AG09309 (cell line): Measurements from ENCODE around the gene REPS1.

Source experiments
- DNase-seq: peaks from one replicate; pipeline ENCODE4 v3.0.0-alpha.2; 2010; ENCODE audit warnings: low read depth
- H3K4me3 ChIP-seq: 2 replicates; pipeline ENCODE4 v1.5.1; 2011; ENCODE audit warnings: mild to moderate bottlenecking, low read depth, low read length, moderate library complexity; ENCODE audit not compliant: control insufficient read depth
- CTCF ChIP-seq: IDR thresholded peaks from 2 replicates; pipeline ENCODE4 v1.5.1; 2011; ENCODE audit warnings: mild to moderate bottlenecking, low read depth, low read length, inconsistent platforms; ENCODE audit not compliant: insufficient read depth, control insufficient read depth; ENCODE audit errors: missing control alignments

The REPS1 gene

GRCh38 chr6:139014945-139015344, 26.9 kb upstream of the REPS1 start:
- no peak overlapping the region for H3K4me3 ChIP-seq
- DNase-seq = no peak
- no peak for TF ChIP-seq CTCF

- no peak overlapping the region for H3K4me3 ChIP-seq
- no peak for DNase-seq
- TF ChIP-seq CTCF = no peak
Observed at GRCh38 chr6:139013185-139013800, 25.2 kb upstream of the REPS1 start.

GRCh38 chr6:139011980-139012379, 23.9 kb upstream of the REPS1 start:
- DNase-seq = no peak
- H3K4me3 ChIP-seq = no peak overlapping the region
- no peak for TF ChIP-seq CTCF

GRCh38 chr6:139010674-139011073, 22.6 kb upstream of the REPS1 start:
- H3K4me3 ChIP-seq = no peak overlapping the region
- no peak for TF ChIP-seq CTCF
- DNase-seq = no peak

- no peak overlapping the region for H3K4me3 ChIP-seq
- TF ChIP-seq CTCF = no peak
Observed at GRCh38 chr6:139008117-139008516, 20.1 kb upstream of the REPS1 start.

GRCh38 chr6:139007428-139007827, 19.4 kb upstream of the REPS1 start:
- no peak overlapping the region for H3K4me3 ChIP-seq
- TF ChIP-seq CTCF = no peak
- DNase-seq = no peak

More at GRCh38 chr6:139008117-139008516, 20.1 kb upstream of the REPS1 start:
- no peak for DNase-seq

GRCh38 chr6:139006477-139006876, 18.4 kb upstream of the REPS1 start:
- TF ChIP-seq CTCF = no peak
- H3K4me3 ChIP-seq = no peak overlapping the region
- no peak for DNase-seq
